ENCODE results near the gene CELF5. TPM values are rescaled to one million over a fixed set of nuclear protein-coding genes. Genes with fewer than 3 reads are reported as not detected.

The CELF5 gene
- total RNA-seq, 1 experiment from 2014 or later: 1.2 TPM

GRCh38 chr19:3338541-3339181 lies 114.2 kb downstream of the CELF5 start:
- no TSS peak for BruUV-seq (replicated peaks)
- DNase-seq (ENCODE audit: low read depth, low spot score) (no peak), ATAC-seq (peak; percentile 65)
- intact Hi-C loops (cut with micrococcal nuclease; ENCODE audit: unreplicated experiment): no loop called here
- in situ Hi-C loops (cut with HindIII; ENCODE audit: low pct_unique_long_range_greater_than_20kb, low sequenced_read_pairs): no loop called here
- Histone ChIP-seq H3K4me3 (ENCODE audit: low read depth in 2 of 2, low read length in 2 of 2) (no peak overlapping the region), H3K36me3 (ENCODE audit: control insufficient read depth, insufficient read depth, low read length) (no peaks in the 10 kb centered on the region), H3K9me3 (ENCODE audit: control insufficient read depth, insufficient read depth, low read depth, low read length) (no peaks in the 10 kb centered on the region), H3K27ac (ENCODE audit: low read length) (peak overlapping the region; percentile 83), H3K4me1 (ENCODE audit: control insufficient read depth, insufficient read depth, low read length) (peaks cover 43% of the 10 kb centered on the region), H3K27me3 (ENCODE audit: control insufficient read depth, insufficient read depth, low read length) (no peaks in the 10 kb centered on the region)
- CTCF ChIA-PET: no interaction called here
- TF ChIP-seq POLR2AphosphoS5 (IDR thresholded peaks at IDR 0.05; ENCODE audit: low read depth, low read length) (peak; percentile 19; the same call in 1 of the 2 replicates), REST (IDR thresholded peaks at IDR 0.05; ENCODE audit: insufficient read depth in 1 of 2, low read depth in 2 of 2, low read length in 1 of 2) (no peak)
- POLR2A ChIA-PET: interaction anchor here (1.0 kb wide), 1 partner anchor 11 kb away, joined by 4 read pairs; no protein-coding TSS in a partner anchor

- Histone ChIP-seq H3K27ac (ENCODE audit: low read length) (peak overlapping the region; percentile 65; the same call in 1 of the 2 replicates), H3K4me3 (ENCODE audit: low read depth in 2 of 2, low read length in 2 of 2) (no peak overlapping the region), H3K27me3 (ENCODE audit: control insufficient read depth, insufficient read depth, low read length) (no peaks in the 10 kb centered on the region), H3K36me3 (ENCODE audit: control insufficient read depth, insufficient read depth, low read length) (no peaks in the 10 kb centered on the region), H3K4me1 (ENCODE audit: control insufficient read depth, insufficient read depth, low read length) (peaks cover 48% of the 10 kb centered on the region), H3K9me3 (ENCODE audit: control insufficient read depth, insufficient read depth, low read depth, low read length) (no peaks in the 10 kb centered on the region)
- ATAC-seq (no peak), DNase-seq (ENCODE audit: low read depth, low spot score) (no peak)
- POLR2A ChIA-PET: no interaction called here
- in situ Hi-C loops (cut with HindIII; ENCODE audit: low pct_unique_long_range_greater_than_20kb, low sequenced_read_pairs) (no loop called here), intact Hi-C loops (cut with micrococcal nuclease; ENCODE audit: unreplicated experiment) (no loop called here)
- BruUV-seq (replicated peaks): no TSS peak
- CTCF ChIA-PET: interaction anchor here (0.5 kb wide), 1 partner anchor 54 kb away, joined by 5 read pairs; no protein-coding TSS in a partner anchor
- no peak for TF ChIP-seq CTCF (IDR thresholded peaks at IDR 0.05)
- no peak for TF ChIP-seq REST (IDR thresholded peaks at IDR 0.05; ENCODE audit: insufficient read depth in 1 of 2, low read depth in 2 of 2, low read length in 1 of 2)
- TF ChIP-seq SIN3A (IDR thresholded peaks at IDR 0.05; ENCODE audit: borderline replicate concordance, insufficient read depth, low read depth, low read length): no peak
- no peak for TF ChIP-seq POLR2AphosphoS5 (IDR thresholded peaks at IDR 0.05; ENCODE audit: low read depth, low read length)
- TF ChIP-seq TCF7L2 (IDR thresholded peaks at IDR 0.05; ENCODE audit: low read depth, low read length): no peak
Measured at GRCh38 chr19:3340340-3340739, 115.9 kb downstream of the CELF5 start.
